ENCODE measurements around the gene TTC9B. TPM values are rescaled to one million over a fixed set of nuclear protein-coding genes. Genes with fewer than 3 reads are reported as not detected.

TTC9B gene
- total RNA-seq, 1 donor: not detected

DNA sequence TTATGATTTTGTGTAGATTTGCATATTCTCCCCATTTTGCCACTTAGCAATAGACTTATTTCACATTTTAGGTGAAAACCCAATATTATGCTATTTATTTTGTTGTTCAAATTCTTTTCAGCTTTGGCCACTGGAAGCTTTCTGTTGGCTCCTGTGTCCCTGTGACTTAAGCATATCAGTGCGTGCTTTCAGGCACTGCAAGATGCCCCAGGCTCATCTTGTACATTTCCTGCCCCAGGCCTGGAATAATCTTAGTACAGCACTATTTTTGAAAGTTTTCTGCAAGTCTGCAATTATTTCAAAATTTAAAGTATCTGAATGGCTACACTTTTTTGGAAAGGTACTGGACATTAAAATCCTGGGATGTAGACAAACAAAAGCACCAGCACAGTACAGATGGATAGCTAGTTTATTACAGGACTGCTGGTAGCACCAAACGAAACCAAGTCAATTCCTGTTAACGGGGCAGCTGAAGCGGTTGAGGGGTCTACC, 11.8 kb upstream of the TTC9B start:
- TF ChIP-seq, protein P1, sequence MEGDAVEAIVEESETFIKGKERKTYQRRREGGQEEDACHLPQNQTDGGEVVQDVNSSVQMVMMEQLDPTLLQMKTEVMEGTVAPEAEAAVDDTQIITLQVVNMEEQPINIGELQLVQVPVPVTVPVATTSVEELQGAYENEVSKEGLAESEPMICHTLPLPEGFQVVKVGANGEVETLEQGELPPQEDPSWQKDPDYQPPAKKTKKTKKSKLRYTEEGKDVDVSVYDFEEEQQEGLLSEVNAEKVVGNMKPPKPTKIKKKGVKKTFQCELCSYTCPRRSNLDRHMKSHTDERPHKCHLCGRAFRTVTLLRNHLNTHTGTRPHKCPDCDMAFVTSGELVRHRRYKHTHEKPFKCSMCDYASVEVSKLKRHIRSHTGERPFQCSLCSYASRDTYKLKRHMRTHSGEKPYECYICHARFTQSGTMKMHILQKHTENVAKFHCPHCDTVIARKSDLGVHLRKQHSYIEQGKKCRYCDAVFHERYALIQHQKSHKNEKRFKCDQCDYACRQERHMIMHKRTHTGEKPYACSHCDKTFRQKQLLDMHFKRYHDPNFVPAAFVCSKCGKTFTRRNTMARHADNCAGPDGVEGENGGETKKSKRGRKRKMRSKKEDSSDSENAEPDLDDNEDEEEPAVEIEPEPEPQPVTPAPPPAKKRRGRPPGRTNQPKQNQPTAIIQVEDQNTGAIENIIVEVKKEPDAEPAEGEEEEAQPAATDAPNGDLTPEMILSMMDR (IDR thresholded peaks at IDR 0.05; ENCODE audit: insufficient read depth, low read length): no peak
- no peak overlapping the region for H3K4me3 ChIP-seq (ENCODE audit: low read depth, low read length)
- DNase-seq (ENCODE audit: low read depth): no peak

DNA sequence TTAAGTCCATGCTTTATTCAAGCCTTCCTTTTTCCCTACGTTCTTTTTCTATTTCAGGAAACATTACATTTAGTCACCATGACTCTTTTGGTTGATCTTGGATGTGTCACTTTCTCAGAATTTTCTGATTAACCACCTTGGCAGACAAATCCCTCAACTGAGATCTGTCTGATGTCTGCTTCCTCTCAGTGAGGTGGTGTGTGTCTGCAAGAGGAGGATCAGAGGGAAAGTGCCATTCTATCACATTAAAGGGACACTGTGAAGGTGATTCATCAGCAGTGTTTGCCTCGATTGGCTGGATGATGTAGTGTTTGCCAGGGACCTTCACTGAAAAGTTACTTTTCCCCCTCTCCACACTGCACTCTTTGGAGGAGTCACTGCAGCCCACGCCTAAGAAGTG, 11.3 kb upstream of the TTC9B start:
- DNase-seq (ENCODE audit: low read depth): peak; percentile 37
- H3K4me3 ChIP-seq (ENCODE audit: low read depth, low read length): no peak overlapping the region
- TF ChIP-seq, protein P1 (IDR thresholded peaks at IDR 0.05; ENCODE audit: insufficient read depth, low read length): no peak

DNA sequence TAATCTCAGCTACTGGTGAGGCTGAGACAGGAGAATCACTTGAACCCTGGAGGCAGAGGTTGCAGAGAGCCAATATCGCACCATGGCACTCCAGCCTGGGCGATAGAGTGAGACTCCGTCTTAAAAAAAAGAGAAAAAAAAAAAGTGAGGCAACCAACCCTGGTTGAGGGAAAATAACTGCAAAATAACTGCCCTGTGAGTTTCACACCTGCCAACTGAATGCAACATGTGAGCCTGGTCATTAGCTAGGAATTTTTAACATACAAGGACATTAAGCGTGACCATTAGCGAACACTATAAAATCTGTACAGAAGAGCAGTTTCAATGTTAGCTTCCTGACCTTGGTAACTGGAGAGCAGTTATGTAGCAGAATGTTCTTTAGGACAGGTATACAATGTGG, 10.7 kb upstream of the TTC9B start:
- no peak for DNase-seq (ENCODE audit: low read depth)
- TF ChIP-seq, protein P1 (IDR thresholded peaks at IDR 0.05; ENCODE audit: insufficient read depth, low read length): no peak
- no peak overlapping the region for H3K4me3 ChIP-seq (ENCODE audit: low read depth, low read length)

DNA sequence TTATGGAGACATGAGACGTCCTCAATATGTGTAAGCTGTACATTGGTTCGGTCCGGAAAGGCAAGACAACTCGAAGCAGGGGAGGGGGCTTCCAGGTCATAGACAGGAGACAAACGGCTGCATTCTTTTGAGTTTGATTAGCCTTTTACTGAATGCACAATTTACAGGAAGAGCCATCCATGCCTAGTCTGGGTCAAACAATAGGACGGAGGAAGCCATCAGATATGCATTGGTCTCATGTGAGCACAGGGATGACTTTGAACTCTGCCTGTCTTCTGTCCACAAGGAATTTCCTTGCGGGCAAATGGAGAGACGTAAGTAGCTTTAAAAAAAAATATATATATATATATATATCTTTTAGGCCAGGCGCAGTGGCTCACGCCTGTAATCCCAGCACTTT, 10.2 kb upstream of the TTC9B start:
- no peak for DNase-seq (ENCODE audit: low read depth)
- TF ChIP-seq, protein P1 (IDR thresholded peaks at IDR 0.05; ENCODE audit: insufficient read depth, low read length): no peak
- H3K4me3 ChIP-seq (ENCODE audit: low read depth, low read length): no peak overlapping the region

DNA sequence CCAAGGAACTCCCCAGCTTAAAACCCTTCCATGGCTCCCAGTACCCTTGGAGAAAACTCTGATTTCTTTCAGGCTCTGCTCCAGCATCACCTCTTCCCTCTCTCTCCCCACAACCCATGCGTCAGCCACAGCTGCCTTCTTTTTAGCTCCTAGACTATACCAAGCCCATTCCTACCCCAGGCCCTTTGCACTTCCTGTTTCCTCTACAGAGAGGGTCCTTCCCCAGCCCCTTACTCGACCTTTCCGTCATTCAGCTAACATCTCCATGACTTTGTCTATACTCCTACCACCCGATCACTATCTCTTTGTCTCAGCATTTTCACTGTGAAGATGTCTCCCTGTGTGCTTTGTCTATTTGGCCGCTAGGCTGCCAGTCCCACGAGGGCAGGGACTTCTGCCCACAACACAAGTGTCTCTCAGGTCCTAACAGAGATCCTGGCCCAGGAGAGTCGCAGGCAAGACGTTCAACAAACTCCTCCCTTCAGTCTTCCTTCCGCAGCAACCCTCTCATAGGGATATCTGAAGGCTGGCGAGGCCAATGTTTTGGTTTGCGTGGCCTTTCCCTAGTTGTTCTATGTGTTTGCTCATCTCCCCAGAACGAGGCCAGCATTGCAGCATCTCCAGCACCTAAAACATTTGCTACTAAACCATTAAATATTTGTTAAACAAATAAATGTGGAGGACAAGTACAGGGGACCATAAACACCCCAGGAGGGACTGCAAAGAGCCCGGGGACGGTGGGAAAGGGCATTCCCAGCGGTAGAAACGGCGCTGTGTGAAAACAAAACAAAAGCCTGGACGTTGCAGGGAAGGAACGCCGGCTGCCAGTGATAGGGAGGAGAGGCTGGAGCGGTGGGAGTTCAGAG, 7.5 kb upstream of the TTC9B start:
- peak; percentile 27 for DNase-seq (ENCODE audit: low read depth)
- peak overlapping the region; percentile 35 for H3K4me3 ChIP-seq (ENCODE audit: low read depth, low read length)
- TF ChIP-seq, protein P1 (IDR thresholded peaks at IDR 0.05; ENCODE audit: insufficient read depth, low read length): peak; percentile 20

DNA sequence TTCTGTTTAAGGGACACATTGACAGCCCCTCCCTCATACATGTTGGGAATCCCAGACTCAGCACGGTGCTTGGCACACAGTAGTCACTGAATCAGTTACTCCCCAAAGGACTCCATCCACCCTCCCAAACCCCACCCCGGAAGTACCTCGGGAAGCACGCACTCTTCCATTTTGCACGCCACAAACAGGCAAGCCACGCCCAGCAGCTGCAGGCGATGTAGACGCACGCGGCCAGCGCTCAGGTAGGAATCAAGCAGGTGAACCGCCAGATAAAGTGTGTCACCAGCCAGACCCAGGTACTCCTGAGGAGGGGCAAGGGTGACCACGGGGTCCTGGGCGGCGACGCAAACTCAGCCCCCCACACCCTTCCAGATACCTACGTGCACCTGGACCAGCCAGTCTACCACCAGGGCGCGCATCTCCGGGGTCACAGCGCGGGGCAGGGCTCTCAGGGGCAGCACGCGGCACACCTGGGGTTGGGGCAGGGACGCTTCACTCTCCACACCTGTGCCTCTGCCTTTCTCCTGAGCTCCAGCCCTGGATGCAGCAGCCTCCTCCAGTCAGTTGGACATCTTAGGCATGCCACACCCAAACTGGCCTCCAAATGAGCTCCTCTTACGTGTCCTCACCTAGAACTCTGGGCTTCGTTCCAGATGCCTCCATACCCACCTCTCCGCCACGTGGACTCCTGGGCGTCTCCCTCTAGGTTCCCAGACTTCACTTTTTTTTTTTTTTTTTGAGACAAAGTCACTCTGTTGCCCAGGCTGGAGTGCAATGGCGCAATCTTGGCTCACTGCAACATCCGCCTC, 6.4 kb upstream of the TTC9B start:
- no peak for DNase-seq (ENCODE audit: low read depth)
- no peak overlapping the region for H3K4me3 ChIP-seq (ENCODE audit: low read depth, low read length)
- TF ChIP-seq, protein P1 (IDR thresholded peaks at IDR 0.05; ENCODE audit: insufficient read depth, low read length): no peak

Data from fibroblast of the aortic adventitia (primary cell).